SU-DHL-6 (cell line): Measurements from ENCODE around the gene VDR.
A peak's percentile ranks its signal among the peaks of the same experiment; 100 is the strongest.

Experiments used
- H2AFZ ChIP-seq: fragments of 200-600 bp; sonication (generic); 2 replicates; pipeline ENCODE4 v1.6.1; 2014; ENCODE audit warnings: low read depth, mild to moderate bottlenecking, moderate library complexity, mixed read lengths, antibody characterized with exemption, low read length; ENCODE audit not compliant: severe bottlenecking
- H3F3A ChIP-seq: fragments of 200-600 bp; shearing (Covaris generic); 2 replicates; pipeline ENCODE4 v1.6.0; 2016; ENCODE audit warnings: antibody characterized with exemption, mild to moderate bottlenecking; ENCODE audit not compliant: insufficient read depth
- H3K27ac ChIP-seq: fragments of 200-600 bp; sonication (generic); 2 replicates; pipeline ENCODE4 v1.5.1; 2016; ENCODE audit warnings: low read depth, mild to moderate bottlenecking, low read length, moderate library complexity, mixed read lengths
- H3K27me3 ChIP-seq: fragments of 200-600 bp; sonication (generic), shearing (Covaris generic); 2 replicates; pipeline ENCODE4 v1.6.0; 2014; ENCODE audit warnings: mild to moderate bottlenecking, low read length
- H3K36me3 ChIP-seq: fragments of 200-600 bp; sonication (generic); 2 replicates; pipeline ENCODE4 v1.6.1; 2014; ENCODE audit warnings: mild to moderate bottlenecking, low read length, mixed read lengths
- H3K4me2 ChIP-seq: fragments of 300-600, 200-600 bp; shearing (Covaris generic), sonication (generic); 2 replicates; pipeline ENCODE4 v1.6.0; 2014; ENCODE audit warnings: low read length, low read depth, mild to moderate bottlenecking; ENCODE audit not compliant: poor library complexity, severe bottlenecking
- H3K4me3 ChIP-seq: fragments of 200-600 bp; sonication (generic); 2 replicates; pipeline ENCODE4 v1.5.1; 2014; ENCODE audit warnings: antibody characterized with exemption, low read length, mild to moderate bottlenecking, mixed read lengths; ENCODE audit not compliant: insufficient read depth, poor library complexity, severe bottlenecking
- H3K79me2 ChIP-seq: fragments of 200-600 bp; sonication (generic); 2 replicates; pipeline ENCODE4 v1.6.1; 2014; ENCODE audit warnings: mild to moderate bottlenecking, low read length, moderate library complexity; ENCODE audit not compliant: insufficient read depth
- H3K9ac ChIP-seq: fragments of 200-600 bp; sonication (generic); 2 replicates; pipeline ENCODE4 v1.7.0; 2014; ENCODE audit warnings: mild to moderate bottlenecking, low read length
- H3K9me2 ChIP-seq: fragments of 200-600 bp; sonication (generic); replicated peaks from 2 replicates; pipeline ENCODE4 v1.6.1; 2014; ENCODE audit warnings: low read length; ENCODE audit not compliant: insufficient read depth
- H3K9me3 ChIP-seq: fragments of 200-600 bp; sonication (generic); 2 replicates; pipeline ENCODE4 v1.6.1; 2014; ENCODE audit warnings: low read length, mixed read lengths; ENCODE audit not compliant: insufficient read depth
- H4K20me1 ChIP-seq: fragments of 200-600 bp; sonication (generic); 2 replicates; pipeline ENCODE4 v1.6.1; 2014; ENCODE audit warnings: low read depth, mild to moderate bottlenecking, antibody characterized with exemption, low read length, moderate library complexity, mixed read lengths
- CTCF ChIP-seq: fragments of 200-600 bp; sonication (generic); IDR thresholded peaks from one replicate; pipeline ENCODE4 v1.5.1; 2017; ENCODE audit warnings: antibody characterized with exemption, mild to moderate bottlenecking, low read length, moderate library complexity; ENCODE audit not compliant: insufficient read depth, poor library complexity, severe bottlenecking
- EZH2phosphoT487 ChIP-seq: fragments of 200-600 bp; sonication (generic), shearing (Covaris generic); conservative IDR thresholded peaks from 2 replicates; pipeline ENCODE4 v1.6.1; 2018; ENCODE audit warnings: mild to moderate bottlenecking, antibody characterized with exemption, low read length, moderate library complexity, mixed read lengths

VDR gene

GRCh38 chr12:47814539-47815170, 90.1 kb downstream of the VDR start:
- no peaks in the 10 kb centered on the region for H4K20me1 ChIP-seq

GRCh38 chr12:47813511-47814196, 91.1 kb downstream of the VDR start:
- Histone ChIP-seq H3K9me2 (no peaks in the 10 kb centered on the region), H3K27me3 (no peaks in the 10 kb centered on the region), H3K79me2 (peaks cover 81% of the 10 kb centered on the region), H2AFZ (no peak overlapping the region), H3K27ac (peak overlapping the region; percentile 89), H3K36me3 (0 out of 2 replicates have a peak, but pooled peaks cover 4% of the 10 kb centered on the region), H4K20me1 (no peaks in the 10 kb centered on the region), H3K9me3 (no peaks in the 10 kb centered on the region), H3K4me3 (peak overlapping the region; percentile 43), H3K9ac (peak overlapping the region; percentile 54), H3K4me2 (peak overlapping the region; percentile 84), H3F3A (peaks cover 39% of the 10 kb centered on the region)
- TF ChIP-seq CTCF, result no peak
- TF ChIP-seq EZH2phosphoT487, result no peak

More at GRCh38 chr12:47814539-47815170, 90.1 kb downstream of the VDR start:
- Histone ChIP-seq H3K79me2 (peaks cover 83% of the 10 kb centered on the region), H3K9me3 (no peaks in the 10 kb centered on the region), H2AFZ (no peak overlapping the region), H3K4me2 (peak overlapping the region; percentile 84), H3K4me3 (no peak overlapping the region), H3K36me3 (0 out of 2 replicates have a peak, but pooled peaks cover 4% of the 10 kb centered on the region), H3K27me3 (no peaks in the 10 kb centered on the region), H3F3A (peaks cover 37% of the 10 kb centered on the region), H3K27ac (peak overlapping the region; percentile 89), H3K9me2 (no peaks in the 10 kb centered on the region), H3K9ac (peak overlapping the region; percentile 54)
- TF ChIP-seq CTCF (no peak), EZH2phosphoT487 (no peak)

GRCh38 chr12:47812797-47813510, 91.8 kb downstream of the VDR start:
- H3K4me3 ChIP-seq, result peak overlapping the region; percentile 43
- peak overlapping the region; percentile 54 for H3K9ac ChIP-seq
- H3K9me2 ChIP-seq, result no peaks in the 10 kb centered on the region
- H3K27ac ChIP-seq, result peak overlapping the region; percentile 89
- H3K27me3 ChIP-seq, result no peaks in the 10 kb centered on the region
- peaks cover 44% of the 10 kb centered on the region for H3F3A ChIP-seq
- peak overlapping the region; percentile 1 for H2AFZ ChIP-seq
- no peaks in the 10 kb centered on the region for H4K20me1 ChIP-seq
- 0 out of 2 replicates have a peak, but pooled peaks cover 4% of the 10 kb centered on the region for H3K36me3 ChIP-seq
- no peak for TF ChIP-seq CTCF
- no peak for TF ChIP-seq EZH2phosphoT487
- peak overlapping the region; percentile 84 for H3K4me2 ChIP-seq
- H3K9me3 ChIP-seq, result no peaks in the 10 kb centered on the region
- peaks cover 76% of the 10 kb centered on the region for H3K79me2 ChIP-seq
